NOMO-1 treated with dmso at 0.1 percent for 144 hours (cell line): ENCODE measurements around the gene EML5.

Experiments used
- DNase-seq: peaks from one replicate; lab custom pipeline; 2025; ENCODE audit not compliant: unreplicated experiment; lab: John Stamatoyannopoulos, UW

Gene EML5

GRCh38 chr14:88621100-88621499 is 171.7 kb downstream of the EML5 start:
- no peak for DNase-seq

GRCh38 chr14:88618476-88618875 is 174.3 kb downstream of the EML5 start:
- no peak for DNase-seq

DNA sequence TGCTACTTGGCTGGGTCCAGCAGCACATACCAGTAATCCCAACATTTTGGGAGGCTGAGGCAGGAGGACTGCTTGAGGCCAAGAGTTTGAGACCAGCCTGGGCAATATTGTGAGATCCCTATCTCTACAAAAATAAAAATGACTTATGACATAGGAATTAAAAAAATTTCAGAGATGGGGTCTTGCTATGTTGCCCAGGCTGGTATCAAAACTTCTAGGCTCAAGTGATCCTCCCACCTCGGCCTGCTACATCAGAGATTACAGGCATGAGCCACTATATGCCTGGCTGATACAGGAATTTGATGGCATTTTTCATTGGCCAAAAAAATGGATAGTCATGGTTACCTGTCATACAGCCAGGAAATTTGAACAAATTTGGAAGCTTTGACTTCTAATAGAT is 175.3 kb downstream of the EML5 start:
- DNase-seq = no peak

DNA sequence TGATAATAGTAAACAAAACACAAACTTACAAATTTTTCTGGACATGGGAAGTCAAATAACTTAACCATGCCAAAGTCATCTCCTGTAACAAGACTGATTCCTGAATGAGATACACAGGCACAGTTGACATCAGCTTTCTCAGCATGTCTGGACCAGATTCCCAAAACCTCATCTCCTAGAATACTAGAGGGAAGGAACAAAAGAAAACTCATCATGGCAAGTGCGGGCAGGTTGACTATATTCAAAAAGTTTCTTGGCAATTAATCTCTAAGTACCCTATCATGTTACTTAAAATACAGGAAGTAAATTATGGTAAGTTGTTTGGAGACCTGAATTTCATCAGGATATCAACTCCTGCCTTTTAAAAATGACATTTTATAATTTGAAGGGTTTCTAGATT is 176.1 kb downstream of the EML5 start:
- no peak for DNase-seq

DNA sequence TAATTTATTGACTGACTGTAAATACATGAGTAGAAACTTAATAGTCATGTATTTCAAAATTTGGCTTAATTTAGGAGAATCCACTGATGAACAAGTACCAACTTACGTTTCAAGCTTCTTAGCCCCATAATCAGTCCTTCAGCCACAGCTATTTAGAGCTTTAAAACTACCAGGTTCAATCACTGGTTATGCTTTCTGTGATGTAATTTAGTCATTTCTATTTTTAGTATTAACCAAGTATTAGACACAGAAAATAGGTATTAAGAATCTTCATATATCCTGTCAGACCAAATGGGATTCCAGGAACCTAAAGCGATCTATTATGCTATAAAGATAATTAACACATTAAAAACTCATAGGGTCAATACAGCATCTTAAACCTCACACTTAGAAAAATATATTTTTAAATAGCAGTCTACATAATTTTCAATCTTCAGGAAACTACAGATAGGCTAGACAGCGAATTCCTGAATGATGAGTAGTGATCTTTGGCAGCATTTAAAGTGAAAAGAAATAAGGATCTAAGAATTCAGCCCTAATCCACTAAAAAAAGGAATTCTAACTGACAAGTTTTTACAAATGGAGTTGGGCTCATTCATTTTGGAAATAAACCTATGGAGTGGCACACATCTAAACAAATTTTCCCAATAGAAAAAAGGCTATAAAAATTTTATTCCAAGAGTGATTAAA is 178.4 kb downstream of the EML5 start:
- no peak for DNase-seq

DNA sequence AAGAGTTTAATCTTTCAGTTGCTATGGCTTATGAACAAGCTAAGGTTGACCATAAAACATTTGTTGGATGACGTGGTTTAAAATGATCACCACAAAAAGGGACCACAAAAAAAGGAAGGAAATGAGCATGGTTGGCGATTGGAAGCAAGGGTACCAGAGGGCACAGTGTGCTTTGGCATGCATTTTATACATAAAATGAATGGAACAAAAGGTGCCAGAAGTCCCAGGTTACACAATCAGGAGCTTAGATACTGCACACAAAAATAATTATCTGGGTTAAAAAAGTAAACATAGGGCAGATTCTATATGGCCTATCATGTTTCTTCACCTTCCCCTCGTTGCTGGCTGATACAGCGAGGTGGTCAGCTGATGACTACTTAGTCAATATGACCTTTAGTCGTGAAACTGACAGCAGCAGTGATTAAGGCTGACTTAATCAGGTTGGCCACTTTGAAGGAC is 179.2 kb downstream of the EML5 start:
- no peak for DNase-seq

GRCh38 chr14:88612981-88613380 is 179.8 kb downstream of the EML5 start:
- no peak for DNase-seq

DNA sequence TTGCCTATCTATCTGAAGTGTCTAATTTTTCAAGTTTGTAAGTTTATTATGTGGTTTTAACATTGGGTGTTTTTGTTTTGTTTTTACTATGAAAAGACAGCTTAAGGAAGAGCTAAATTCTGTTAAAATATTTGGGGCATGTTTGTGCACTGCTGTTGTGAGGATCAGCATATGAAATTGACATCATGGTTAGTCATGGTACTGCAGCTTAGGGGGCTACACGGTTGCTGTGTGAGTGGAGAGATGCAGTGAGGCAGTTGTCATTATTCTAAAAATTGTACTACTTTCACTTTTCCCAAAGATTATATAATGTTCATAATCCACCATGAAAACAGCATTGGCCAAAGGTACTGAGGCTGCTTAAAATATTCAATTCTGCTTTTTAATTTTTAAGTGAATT is 180.9 kb downstream of the EML5 start:
- no peak for DNase-seq

DNA sequence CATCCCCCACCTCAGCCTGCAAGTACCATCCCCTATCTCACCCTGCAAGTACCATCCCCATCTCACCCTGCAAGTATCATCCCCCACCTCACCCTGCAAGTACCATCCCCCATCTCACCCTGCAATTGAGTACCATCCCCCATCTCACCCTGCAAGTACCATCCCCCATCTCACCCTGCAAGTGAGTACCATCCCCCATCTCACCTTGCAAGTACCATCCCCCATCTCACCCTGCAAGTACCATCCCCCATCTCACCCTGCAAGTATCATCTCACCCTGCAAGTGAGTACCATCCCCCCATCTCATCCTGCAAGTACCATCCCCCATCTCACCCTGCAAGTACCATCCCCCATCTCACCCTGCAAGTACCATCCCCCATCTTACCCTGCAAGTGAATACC is 184.9 kb downstream of the EML5 start:
- no peak for DNase-seq

- no peak for DNase-seq
Measured at GRCh38 chr14:88605594-88605993, 187.2 kb downstream of the EML5 start.

DNA sequence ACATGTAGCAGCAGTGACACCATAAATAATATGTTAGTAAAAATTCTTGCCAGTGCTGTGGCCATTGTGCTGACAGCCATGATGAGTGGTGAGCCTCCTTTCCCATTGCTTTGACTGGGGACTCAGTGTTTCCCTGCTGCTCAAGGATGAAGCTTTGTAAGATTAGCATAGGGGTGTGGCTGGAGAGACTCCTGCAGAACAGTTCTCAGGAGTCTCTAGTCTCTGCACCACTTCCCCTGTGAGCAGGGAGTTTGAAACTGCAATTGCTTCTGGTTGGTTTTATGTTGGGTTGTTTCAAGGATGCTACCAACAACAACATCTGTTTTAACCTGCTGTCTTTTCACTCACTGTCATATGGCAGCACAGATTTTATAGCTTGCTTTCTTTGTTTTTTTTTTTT is 188.5 kb downstream of the EML5 start:
- no peak for DNase-seq

DNA sequence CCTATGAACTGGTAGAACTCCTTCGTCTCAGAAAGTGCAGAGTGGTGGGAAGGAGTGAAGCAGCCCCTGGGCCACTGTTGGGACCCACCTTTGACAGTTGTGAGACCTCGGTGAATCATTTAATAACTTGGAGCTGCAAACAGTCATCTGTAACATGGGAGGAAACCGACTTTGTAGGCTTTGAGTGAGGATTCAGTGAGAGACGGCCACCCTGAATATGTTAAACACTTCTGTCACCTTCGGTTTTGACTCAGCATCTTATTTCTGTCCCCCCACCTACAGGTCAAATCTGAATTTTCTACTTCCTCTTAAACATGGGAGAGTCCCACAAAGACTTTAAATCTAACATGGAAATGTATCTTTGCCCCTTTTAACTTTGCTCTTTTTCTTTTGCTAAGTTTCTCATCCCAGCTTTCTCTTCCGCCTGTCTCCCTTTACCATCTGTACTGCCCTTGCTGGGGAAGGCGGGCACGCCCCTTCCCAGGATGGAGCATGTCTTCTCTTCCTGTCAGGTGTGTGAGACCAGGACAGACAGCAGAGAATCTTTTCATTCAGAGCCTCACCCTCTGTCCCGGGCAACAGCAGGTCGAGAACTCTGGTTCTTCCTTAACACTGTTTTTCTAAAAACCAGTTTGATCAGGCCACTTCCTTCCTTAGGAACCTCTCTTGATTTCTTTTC is 192.9 kb downstream of the EML5 start:
- no peak for DNase-seq

DNA sequence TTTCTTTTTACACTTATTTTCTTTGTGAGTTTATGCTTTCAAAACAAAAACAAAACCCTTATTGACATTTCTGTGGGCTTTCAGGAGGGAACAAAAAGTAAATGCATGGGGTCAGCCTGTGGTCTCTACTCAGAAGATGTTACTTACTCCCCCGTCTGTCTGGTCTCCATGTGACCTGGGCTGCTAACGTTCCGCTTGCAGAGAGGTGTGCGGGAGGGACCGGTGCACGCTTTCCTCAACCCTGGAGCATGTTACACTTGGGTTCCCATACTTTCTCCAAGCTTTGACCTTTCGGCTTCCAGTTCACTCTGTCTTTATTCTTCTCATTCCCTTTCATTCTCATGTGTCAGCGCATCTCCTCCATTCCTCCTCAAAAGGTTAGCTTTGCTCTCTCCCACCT is 193.4 kb downstream of the EML5 start:
- DNase-seq = no peak

- no peak for DNase-seq
Measured at GRCh38 chr14:88598097-88598675, 194.6 kb downstream of the EML5 start.

DNA sequence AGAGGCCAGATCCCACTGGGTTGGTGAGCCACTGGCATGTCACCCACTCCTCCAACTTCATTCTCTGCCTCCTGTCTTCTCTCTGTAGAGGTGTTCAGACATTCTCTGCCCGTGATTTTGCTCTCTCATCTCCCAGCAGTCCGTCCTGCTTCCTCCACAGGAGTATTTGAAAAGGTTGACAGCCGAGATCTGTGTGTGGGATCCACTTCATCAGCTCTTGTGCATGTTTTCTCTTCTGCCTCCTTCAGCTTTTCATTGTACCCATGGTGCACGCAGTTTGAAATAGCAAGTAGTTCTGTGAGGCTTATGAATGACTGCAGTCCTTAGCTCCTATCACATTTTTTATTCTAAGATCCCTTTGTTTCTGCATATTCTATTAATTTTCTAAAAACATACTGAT is 195.2 kb downstream of the EML5 start:
- no peak for DNase-seq

- DNase-seq = no peak
Measured at GRCh38 chr14:88597038-88597437, 195.7 kb downstream of the EML5 start.

DNA sequence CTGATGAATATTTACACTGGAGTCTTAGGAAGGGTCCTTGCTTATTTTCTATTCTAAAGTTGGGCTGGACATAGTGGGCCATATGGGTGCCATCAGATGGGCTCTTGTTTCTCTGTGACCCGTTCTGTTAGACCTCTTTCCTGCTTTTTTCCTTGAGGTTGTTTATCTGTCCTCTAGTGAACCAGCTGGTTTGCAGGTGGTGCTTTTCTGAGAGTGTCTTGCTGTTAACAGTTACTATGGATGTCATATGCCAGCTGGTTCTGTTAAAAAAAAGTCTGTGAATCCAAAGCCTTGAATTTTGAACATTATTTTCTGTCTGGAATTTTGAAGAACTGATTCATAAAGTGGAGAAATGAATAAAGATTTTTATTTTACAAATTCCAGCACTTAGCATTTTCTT is 200.7 kb downstream of the EML5 start:
- DNase-seq = no peak

GRCh38 chr14:88590173-88590572 is 202.6 kb downstream of the EML5 start:
- DNase-seq = no peak

GRCh38 chr14:88588081-88588480 is 204.7 kb downstream of the EML5 start:
- DNase-seq = no peak

- no peak for DNase-seq
Measured at GRCh38 chr14:88584451-88584850, 208.3 kb downstream of the EML5 start.

DNA sequence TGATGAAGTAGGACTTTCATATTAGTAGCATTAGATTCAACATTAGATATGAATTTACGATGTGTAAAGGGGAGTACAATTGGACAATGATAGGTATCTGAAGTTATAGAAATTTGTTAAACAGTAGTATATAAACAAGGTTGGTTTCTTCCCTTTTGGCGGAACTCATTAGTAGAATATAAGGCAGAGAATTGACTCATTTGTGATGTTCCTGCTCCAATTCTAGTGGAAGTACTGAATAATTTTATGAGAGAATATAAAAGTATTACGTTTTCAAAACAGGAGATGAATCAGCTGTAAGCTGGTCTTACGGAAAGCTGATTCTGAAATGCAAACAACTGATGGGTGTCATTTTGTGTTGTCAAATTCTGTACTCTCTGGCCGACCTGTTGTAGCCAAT is 216.5 kb downstream of the EML5 start:
- DNase-seq = no peak

GRCh38 chr14:88572117-88572516 is 220.6 kb downstream of the EML5 start:
- no peak for DNase-seq

GRCh38 chr14:88568196-88568595 is 224.6 kb downstream of the EML5 start:
- no peak for DNase-seq
